IPS DF 6.9 (cell line): ENCODE data around the gene ARHGAP25.

ENCODE experiments used
- DNase-seq: peaks from one replicate; pipeline ENCODE4 v3.0.0-alpha.2; 2013; ENCODE audit warnings: low read depth, low spot score
- H3K27ac ChIP-seq: one replicate; pipeline ENCODE4 v1.5.1; 2013; ENCODE audit warnings: low read length, control low read depth
- H3K27me3 ChIP-seq: 2 replicates; pipeline ENCODE4 v1.6.1; 2013; ENCODE audit warnings: mild to moderate bottlenecking, low read length; ENCODE audit not compliant: control insufficient read depth, insufficient read depth
- H3K36me3 ChIP-seq: 2 replicates; pipeline ENCODE4 v1.6.1; 2013; ENCODE audit warnings: low read length; ENCODE audit not compliant: control insufficient read depth, insufficient read depth
- H3K4me1 ChIP-seq: 2 replicates; pipeline ENCODE4 v1.6.1; 2013; ENCODE audit warnings: low read length; ENCODE audit not compliant: control insufficient read depth, insufficient read depth
- H3K4me3 ChIP-seq: 2 replicates; pipeline ENCODE4 v1.5.1; 2013; ENCODE audit warnings: mild to moderate bottlenecking, low read length
- H3K9me3 ChIP-seq: 2 replicates; pipeline ENCODE4 v1.6.1; 2013; ENCODE audit warnings: low read length, inconsistent platforms; ENCODE audit not compliant: control insufficient read depth, insufficient read depth
- WGBS: extraction: QIAGEN DNeasy Blood & Tissue Kit; methylation state at CpG from one replicate; pipeline ENCODE4 v1.1.7; 2013; ENCODE audit warnings: mixed read lengths, missing lambda C conversion rate; ENCODE audit not compliant: insufficient read length, insufficient coverage; 5-methylcytosine and 5-hydroxymethylcytosine counted together

The ARHGAP25 gene

GRCh38 chr2:68734176-68734575 is 435 bp upstream of the ARHGAP25 start:
- DNase-seq: no peak
- H3K9me3 ChIP-seq: no peaks in the 10 kb centered on the region
- H3K27me3 ChIP-seq: no peaks in the 10 kb centered on the region
- WGBS: no CpG with 5 or more reads among the region's 3 CpGs
- no peak overlapping the region for H3K4me3 ChIP-seq
- H3K36me3 ChIP-seq: no peaks in the 10 kb centered on the region
- H3K4me1 ChIP-seq: no peaks in the 10 kb centered on the region
- H3K27ac ChIP-seq: no peak overlapping the region

GRCh38 chr2:68736086-68736485 is 1.5 kb downstream of the ARHGAP25 start:
- WGBS: no CpG with 5 or more reads among the region's 2 CpGs
- no peaks in the 10 kb centered on the region for H3K9me3 ChIP-seq
- H3K36me3 ChIP-seq: no peaks in the 10 kb centered on the region
- H3K27ac ChIP-seq: no peak overlapping the region
- DNase-seq: no peak
- no peaks in the 10 kb centered on the region for H3K27me3 ChIP-seq
- H3K4me3 ChIP-seq: no peak overlapping the region
- no peaks in the 10 kb centered on the region for H3K4me1 ChIP-seq

- no CpG with 5 or more reads among the region's 1 CpG for WGBS
- Histone ChIP-seq H3K4me3 (no peak overlapping the region), H3K36me3 (no peaks in the 10 kb centered on the region), H3K4me1 (no peaks in the 10 kb centered on the region), H3K27ac (no peak overlapping the region), H3K27me3 (no peaks in the 10 kb centered on the region), H3K9me3 (no peaks in the 10 kb centered on the region)
- DNase-seq: no peak
These were observed 3.1 kb downstream of the ARHGAP25 start for GRCh38 chr2:68737711-68738110.

- Histone ChIP-seq H3K27ac (no peak overlapping the region), H3K27me3 (no peaks in the 10 kb centered on the region), H3K36me3 (no peaks in the 10 kb centered on the region), H3K9me3 (no peaks in the 10 kb centered on the region), H3K4me3 (no peak overlapping the region), H3K4me1 (no peaks in the 10 kb centered on the region)
- WGBS: no CpG with 5 or more reads among the region's 3 CpGs
- no peak for DNase-seq
These were observed 4.4 kb downstream of the ARHGAP25 start for GRCh38 chr2:68738906-68739594.

- Histone ChIP-seq H3K9me3 (no peaks in the 10 kb centered on the region), H3K27me3 (no peaks in the 10 kb centered on the region), H3K36me3 (no peaks in the 10 kb centered on the region), H3K27ac (no peak overlapping the region), H3K4me3 (no peak overlapping the region), H3K4me1 (no peaks in the 10 kb centered on the region)
- no peak for DNase-seq
- no CpG with 5 or more reads among the region's 6 CpGs for WGBS
These were observed 5.2 kb downstream of the ARHGAP25 start for GRCh38 chr2:68739595-68740399.

GRCh38 chr2:68740400-68740914 is 5.8 kb downstream of the ARHGAP25 start:
- no CpG with 5 or more reads among the region's 2 CpGs for WGBS

GRCh38 chr2:68741238-68741637 is 6.6 kb downstream of the ARHGAP25 start:
- Histone ChIP-seq H3K9me3 (no peaks in the 10 kb centered on the region), H3K4me1 (no peaks in the 10 kb centered on the region), H3K36me3 (no peaks in the 10 kb centered on the region), H3K27me3 (no peaks in the 10 kb centered on the region), H3K4me3 (no peak overlapping the region), H3K27ac (no peak overlapping the region)
- DNase-seq: no peak
- WGBS: no CpG with 5 or more reads among the region's 3 CpGs

More at GRCh38 chr2:68740400-68740914, 5.8 kb downstream of the ARHGAP25 start:
- H3K27me3 ChIP-seq: no peaks in the 10 kb centered on the region
- no peaks in the 10 kb centered on the region for H3K36me3 ChIP-seq
- no peak overlapping the region for H3K4me3 ChIP-seq
- no peaks in the 10 kb centered on the region for H3K4me1 ChIP-seq
- H3K27ac ChIP-seq: no peak overlapping the region
- DNase-seq: no peak
- H3K9me3 ChIP-seq: no peaks in the 10 kb centered on the region

GRCh38 chr2:68741805-68742306 is 7.2 kb downstream of the ARHGAP25 start:
- no peak for DNase-seq
- no peaks in the 10 kb centered on the region for H3K36me3 ChIP-seq
- H3K27ac ChIP-seq: no peak overlapping the region
- H3K9me3 ChIP-seq: no peaks in the 10 kb centered on the region
- no CpG with 5 or more reads among the region's 5 CpGs for WGBS
- no peaks in the 10 kb centered on the region for H3K4me1 ChIP-seq
- H3K27me3 ChIP-seq: no peaks in the 10 kb centered on the region
- no peak overlapping the region for H3K4me3 ChIP-seq

GRCh38 chr2:68742626-68743415 is 8.2 kb downstream of the ARHGAP25 start:
- no peaks in the 10 kb centered on the region for H3K36me3 ChIP-seq
- H3K4me1 ChIP-seq: no peaks in the 10 kb centered on the region
- no peaks in the 10 kb centered on the region for H3K9me3 ChIP-seq
- no peak overlapping the region for H3K4me3 ChIP-seq
- no peak for DNase-seq
- no peak overlapping the region for H3K27ac ChIP-seq
- no CpG with 5 or more reads among the region's 1 CpG for WGBS
- no peaks in the 10 kb centered on the region for H3K27me3 ChIP-seq

- Histone ChIP-seq H3K4me1 (no peaks in the 10 kb centered on the region), H3K27me3 (no peaks in the 10 kb centered on the region), H3K36me3 (no peaks in the 10 kb centered on the region), H3K27ac (no peak overlapping the region), H3K4me3 (no peak overlapping the region), H3K9me3 (no peaks in the 10 kb centered on the region)
- DNase-seq: no peak
- WGBS: no CpG with 5 or more reads among the region's 3 CpGs
These were observed 8.9 kb downstream of the ARHGAP25 start for GRCh38 chr2:68743531-68743930.
